DMS79 treated with DMSO at 0.1 percent for 48 hours (cell line): ENCODE measurements around the gene PFAS.
A peak's percentile ranks its signal among the peaks of the same experiment; 100 is the strongest.
"Not testable (repeated sequence)": the region's sequence is repeated elsewhere in the genome, so short reads cannot be mapped to it uniquely, and the experiment has no call there.

ENCODE experiments used
- DNase-seq: peaks from one replicate; lab custom pipeline; 2025; lab: John Stamatoyannopoulos, UW

The PFAS gene

GRCh38 chr17:8248751-8249607 lies at the start of gene PFAS:
PFAS (plus strand) TSS chr17:8249289; CDS start chr17:8253938, 4,649 bp downstream.
- peak; percentile 53 for DNase-seq

- DNase-seq, result no peak
Measured at GRCh38 chr17:8204761-8205555, 44.1 kb upstream of the PFAS start.

GRCh38 chr17:8206536-8206935 lies 42.6 kb upstream of the PFAS start:
- DNase-seq, result no peak

- peak; percentile 83 for DNase-seq
Measured at GRCh38 chr17:8209907-8210760, 39.0 kb upstream of the PFAS start, which contains the start of gene AURKB. AURKB (minus strand) TSS chr17:8210575; CDS start chr17:8210224, 351 bp downstream.

- no peak for DNase-seq
Measured at GRCh38 chr17:8210761-8211458, 38.2 kb upstream of the PFAS start.

- DNase-seq, result no peak
Measured at GRCh38 chr17:8212312-8213180, 36.5 kb upstream of the PFAS start.

- DNase-seq, result not testable (repeated sequence)
Measured at GRCh38 chr17:8214000-8214399, 35.1 kb upstream of the PFAS start.

GRCh38 chr17:8220783-8221662 lies 28.1 kb upstream of the PFAS start:
- peak; percentile 65 for DNase-seq

GRCh38 chr17:8221663-8222379 lies 27.3 kb upstream of the PFAS start:
- peak; percentile 64 for DNase-seq

- DNase-seq, result no peak
Measured at GRCh38 chr17:8222380-8222629, 26.8 kb upstream of the PFAS start.

GRCh38 chr17:8222630-8223355 lies 26.3 kb upstream of the PFAS start:
- peak; percentile 57 for DNase-seq

- DNase-seq, result no peak
Measured at GRCh38 chr17:8223356-8224126, 25.5 kb upstream of the PFAS start.

GRCh38 chr17:8224891-8225812 lies 23.9 kb upstream of the PFAS start:
- DNase-seq, result no peak

GRCh38 chr17:8225813-8226535 lies 23.1 kb upstream of the PFAS start:
- no peak for DNase-seq

GRCh38 chr17:8226536-8227237 lies 22.4 kb upstream of the PFAS start:
- DNase-seq, result no peak
